Neural crest cell (in vitro differentiated cells): Measurements from ENCODE around the gene TIMM13. TPM values are rescaled to one million over a fixed set of nuclear protein-coding genes. Genes with fewer than 3 reads are reported as not detected.

Source experiments
- DNase-seq: peaks from one replicate; pipeline ENCODE4 v3.0.0; 2021; ENCODE audit warnings: low read depth, mixed read lengths, low spot score
- H3K27ac Mint-ChIP-seq: one replicate; pipeline ENCODE4 v1.8.0; 2021; ENCODE audit warnings: mild to moderate bottlenecking, mixed read lengths; ENCODE audit not compliant: unreplicated experiment
- H3K27me3 Mint-ChIP-seq: 2 replicates; pipeline ENCODE4 v1.8.0; 2021; ENCODE audit warnings: low read depth, mild to moderate bottlenecking, mixed read lengths
- H3K36me3 Mint-ChIP-seq: 2 replicates; pipeline ENCODE4 v1.8.0; 2021; ENCODE audit warnings: low read depth, mild to moderate bottlenecking, mixed read lengths
- H3K4me1 Mint-ChIP-seq: 2 replicates; pipeline ENCODE4 v1.8.0; 2021; ENCODE audit warnings: mixed read lengths
- H3K4me3 Mint-ChIP-seq: one replicate; pipeline ENCODE4 v1.8.0; 2021; ENCODE audit warnings: mild to moderate bottlenecking, mixed read lengths
- H3K9me3 Mint-ChIP-seq: 2 replicates; pipeline ENCODE4 v1.8.0; 2021; ENCODE audit warnings: mixed read lengths
- CTCF ChIP-seq: fragments of 200-600 bp; sonication (generic); conservative IDR thresholded peaks from 2 replicates; pipeline ENCODE4 v1.5.0; 2021; ENCODE audit warnings: antibody characterized with exemption, mild to moderate bottlenecking
- long read RNA-seq: library from polyadenylated mRNA; unstranded; transcript quantifications from one replicate; pipeline ENCODE4 v2.0.0, GENCODE V29; 2020
- total RNA-seq: library from RNA; stranded (reverse); gene quantifications from 2 replicates; pipeline ENCODE4 v1.2.1, GENCODE V29; 2021

The TIMM13 gene
- total RNA-seq = 145 and 155 TPM in 2 replicates
- long read RNA-seq, transcript TIMM13-201 (3 exons, 1,973 nt) = major isoform, 24 of 25 reads
- long read RNA-seq, partial matches to known transcripts = 1 of 25 reads
- long read RNA-seq, other reads (novel, unspliced or antisense) = 0 of 25 reads

- peaks cover 6% of the 10 kb centered on the region for H3K27me3 Mint-ChIP-seq
- H3K4me3 Mint-ChIP-seq = peak within 1 kb of the TSS; percentile 97
- no peak for TF ChIP-seq CTCF
- DNase-seq = peak; percentile 93
- H3K9me3 Mint-ChIP-seq = no peaks in the 10 kb centered on the region
- H3K27ac Mint-ChIP-seq = peak within 1 kb of the TSS; percentile 98
- peaks cover 16% of the 10 kb centered on the region for H3K4me1 Mint-ChIP-seq
- H3K36me3 Mint-ChIP-seq = peaks cover 5% of the 10 kb centered on the region
These were observed at the start of gene TIMM13 for GRCh38 chr19:2427429-2428320. TIMM13 (minus strand) TSS chr19:2427586; CDS start chr19:2427533, 53 bp downstream.

GRCh38 chr19:2476451-2477140, 49.2 kb upstream of the TIMM13 start:
- Mint-ChIP-seq H3K27ac (no peak overlapping the region), H3K27me3 (peaks cover 60% of the 10 kb centered on the region), H3K4me1 (peaks cover 27% of the 10 kb centered on the region), H3K4me3 (peak overlapping the region; percentile 99), H3K36me3 (no peaks in the 10 kb centered on the region), H3K9me3 (no peaks in the 10 kb centered on the region)
- TF ChIP-seq CTCF = no peak
- DNase-seq = no peak

- Mint-ChIP-seq H3K9me3 (no peaks in the 10 kb centered on the region), H3K36me3 (no peaks in the 10 kb centered on the region), H3K4me1 (peaks cover 27% of the 10 kb centered on the region), H3K4me3 (peak within 1 kb of the TSS; percentile 99), H3K27me3 (peaks cover 53% of the 10 kb centered on the region), H3K27ac (peak within 1 kb of the TSS; percentile 87)
- TF ChIP-seq CTCF = no peak
- DNase-seq = peak; percentile 97
These were observed 48.5 kb upstream of the TIMM13 start, which contains the start of gene GADD45B for GRCh38 chr19:2475702-2476450. GADD45B (plus strand) TSS chr19:2476127; CDS start chr19:2476359, 232 bp downstream.

GRCh38 chr19:2475018-2475701, 47.8 kb upstream of the TIMM13 start:
- Mint-ChIP-seq H3K27ac (no peak overlapping the region), H3K4me1 (peaks cover 27% of the 10 kb centered on the region), H3K27me3 (peaks cover 47% of the 10 kb centered on the region), H3K36me3 (no peaks in the 10 kb centered on the region), H3K9me3 (no peaks in the 10 kb centered on the region), H3K4me3 (peak overlapping the region; percentile 72)
- TF ChIP-seq CTCF = no peak
- DNase-seq = peak; percentile 40
